ENCODE results near the gene PSMB7.

Gene PSMB7

DNA sequence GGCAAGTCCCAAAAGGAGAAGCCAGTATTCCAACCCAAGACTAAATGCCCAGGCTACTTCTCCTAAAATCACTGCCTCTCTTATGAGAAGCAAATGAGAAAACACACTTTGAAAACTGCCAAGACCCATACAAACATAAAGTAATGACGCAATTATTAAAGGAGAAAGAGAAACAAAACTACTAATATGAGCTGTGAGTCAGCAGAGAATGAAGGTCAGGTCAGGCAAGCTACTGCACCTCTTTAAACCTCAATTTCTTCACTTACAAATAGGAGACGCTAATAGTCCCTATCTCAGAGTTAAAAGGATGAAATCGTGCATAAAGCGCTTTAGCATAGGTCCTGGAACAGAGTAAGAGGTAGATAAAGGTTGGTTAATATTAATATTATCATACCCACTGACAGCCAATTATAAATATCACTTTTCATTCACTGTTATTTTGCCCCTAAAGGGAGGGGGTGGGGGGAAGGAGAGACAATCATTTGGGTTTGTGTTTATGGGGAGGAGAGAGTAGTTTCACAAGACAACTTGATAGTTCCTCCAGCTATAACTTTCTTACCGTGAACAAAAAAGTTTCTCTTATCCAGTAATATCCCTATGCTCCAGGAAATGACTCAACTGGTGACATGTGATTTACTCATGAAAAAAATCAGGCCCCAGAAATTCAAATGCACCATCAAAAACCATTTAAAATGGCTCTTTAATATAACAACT is 3.6 kb downstream of the PSMB7 start:
- DNase-seq (ENCODE audit: low read depth in 2 of 2) = no peak

DNA sequence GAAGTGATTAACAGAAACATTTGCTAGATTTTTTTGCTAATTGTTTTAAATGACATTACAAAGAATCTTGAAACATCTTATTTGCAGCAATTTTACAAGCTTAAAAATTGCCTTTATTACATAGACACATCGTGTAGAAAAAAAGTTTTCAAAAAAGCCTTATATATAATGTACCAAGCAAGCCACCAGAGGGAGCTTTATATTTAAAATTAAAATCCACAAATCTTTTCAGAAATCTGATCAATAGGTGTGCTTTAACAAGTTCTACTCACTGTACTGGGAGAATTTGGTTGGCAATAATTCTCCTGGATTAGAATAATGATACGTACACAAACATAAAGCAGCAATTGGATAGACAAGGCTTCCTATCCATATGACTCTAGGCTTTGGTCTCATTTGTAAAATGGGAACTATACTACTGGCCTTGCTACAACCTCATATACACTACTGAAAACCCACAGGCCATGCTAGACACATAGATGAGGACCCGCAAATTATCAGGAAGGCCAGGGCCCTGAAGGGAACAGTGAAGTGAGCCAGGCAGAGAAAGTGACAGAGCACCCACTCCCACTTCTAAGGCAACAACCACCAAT is 4.8 kb downstream of the PSMB7 start:
- no peak for DNase-seq (ENCODE audit: low read depth in 2 of 2)

DNA sequence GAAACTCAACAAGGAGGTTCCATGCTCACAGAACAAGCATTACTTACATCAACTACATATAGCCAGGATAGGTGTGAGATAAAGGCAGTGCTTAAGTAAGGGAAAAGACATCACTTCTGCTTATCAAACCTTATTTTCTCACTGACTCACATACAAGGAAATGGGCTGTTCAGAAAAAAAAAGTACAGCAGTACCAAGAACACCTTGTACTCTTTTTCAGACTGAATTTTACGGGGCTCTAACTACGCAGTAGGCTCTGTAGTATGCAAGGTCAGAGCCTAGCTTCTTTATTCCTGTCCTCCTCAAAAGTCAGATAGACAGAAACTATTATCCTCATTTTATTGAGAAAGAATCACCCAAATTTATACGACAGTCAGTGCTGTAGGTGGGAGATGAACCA is 5.8 kb downstream of the PSMB7 start:
- DNase-seq (ENCODE audit: low read depth in 2 of 2) = no peak

DNA sequence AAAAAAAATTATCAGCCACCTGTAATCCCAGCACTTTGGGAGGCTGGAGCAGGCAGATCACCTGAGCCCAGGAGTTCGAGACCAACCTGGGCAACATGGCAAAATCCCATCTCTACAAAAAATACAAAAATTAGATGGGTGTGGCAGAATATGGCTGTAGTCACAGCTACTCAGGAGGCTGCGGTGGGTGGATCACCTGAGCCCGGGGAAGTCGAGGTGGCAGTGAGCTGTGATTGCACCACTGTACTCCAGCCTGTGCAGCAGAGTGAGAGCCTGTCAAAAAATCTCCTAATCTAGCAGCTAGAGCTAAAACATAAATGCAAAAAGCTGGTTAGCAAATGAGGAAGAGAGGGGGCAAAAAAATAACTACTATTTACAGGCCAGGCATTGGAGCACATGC is 12.0 kb downstream of the PSMB7 start:
- no peak for DNase-seq (ENCODE audit: low read depth in 2 of 2)

DNA sequence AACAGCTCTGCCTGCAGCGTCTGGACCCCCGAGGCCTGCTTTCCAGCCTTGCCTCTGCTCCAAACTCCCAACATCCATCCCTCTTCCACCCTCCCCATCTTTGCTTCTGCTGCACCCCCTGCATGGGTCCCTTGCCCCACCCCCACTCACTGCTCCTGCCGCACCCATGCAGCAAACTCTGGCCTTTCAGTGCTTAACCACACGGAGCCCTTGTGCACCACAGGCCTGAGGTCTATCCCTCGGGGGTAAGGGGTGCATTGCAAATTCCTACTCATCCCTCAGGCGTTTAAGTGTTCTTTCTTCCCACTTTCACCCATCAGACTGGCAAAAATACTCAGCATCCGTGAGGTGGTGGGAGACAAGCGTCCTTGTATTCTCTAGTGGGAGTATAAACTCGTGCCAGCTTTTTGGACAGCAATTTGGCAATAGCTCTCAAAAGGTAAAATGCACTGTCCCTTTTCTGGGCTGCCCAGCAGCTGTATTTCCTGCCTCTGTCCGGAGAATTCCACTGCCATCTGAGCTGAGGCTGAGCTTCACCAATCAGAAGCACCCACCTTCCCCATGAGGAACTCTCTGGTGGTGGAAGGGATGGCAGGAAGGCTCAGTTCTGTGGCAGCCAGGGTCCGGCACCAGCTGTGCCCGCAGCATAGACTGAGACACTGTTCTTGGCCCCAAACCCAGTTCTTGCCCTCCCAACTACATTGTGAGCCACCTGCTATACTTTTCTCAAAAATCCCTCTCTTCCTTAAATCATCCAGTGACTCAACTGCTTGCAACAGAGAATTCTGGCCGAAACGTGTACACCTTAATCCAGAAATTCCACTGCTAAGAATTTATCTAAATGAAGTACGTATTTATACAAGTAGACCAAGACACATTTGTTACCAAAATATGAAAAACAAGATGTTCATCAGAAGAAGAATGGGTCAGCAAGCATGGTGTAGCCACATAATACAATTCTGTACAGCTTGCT is 15.0 kb downstream of the PSMB7 start:
- DNase-seq (ENCODE audit: low read depth in 2 of 2) = no peak

DNA sequence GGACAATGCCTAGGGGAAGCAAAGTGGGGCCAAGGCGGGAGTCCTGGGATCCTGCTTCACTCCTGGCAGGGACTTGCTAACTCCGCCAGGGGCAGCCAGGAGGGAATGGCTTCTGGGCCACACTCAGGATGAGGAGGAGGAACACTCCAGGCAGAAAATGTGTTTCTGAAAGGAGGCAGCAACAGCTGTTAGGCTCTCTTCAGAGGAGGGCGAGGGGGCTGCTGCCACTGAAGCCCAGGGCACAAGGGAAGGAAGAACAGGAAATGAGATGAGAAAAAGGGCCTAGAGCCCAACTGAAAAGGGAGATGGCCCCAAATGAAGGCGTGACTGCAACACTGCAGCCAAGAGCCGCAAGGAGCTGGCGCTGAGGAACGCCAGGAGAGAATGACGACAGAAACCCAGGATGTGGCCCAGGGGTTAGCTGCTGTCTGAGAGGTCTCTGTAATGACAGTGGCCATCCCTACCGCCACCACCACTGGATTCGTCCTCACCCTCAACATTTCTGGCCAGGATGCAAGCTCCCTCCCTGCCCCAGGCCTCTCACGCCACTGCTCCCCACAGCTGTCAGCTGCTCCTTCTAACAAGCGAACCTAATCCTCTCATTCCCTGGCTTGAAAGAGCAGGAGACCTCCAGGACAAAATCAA is 15.8 kb downstream of the PSMB7 start:
- no peak for DNase-seq (ENCODE audit: low read depth in 2 of 2)

DNA sequence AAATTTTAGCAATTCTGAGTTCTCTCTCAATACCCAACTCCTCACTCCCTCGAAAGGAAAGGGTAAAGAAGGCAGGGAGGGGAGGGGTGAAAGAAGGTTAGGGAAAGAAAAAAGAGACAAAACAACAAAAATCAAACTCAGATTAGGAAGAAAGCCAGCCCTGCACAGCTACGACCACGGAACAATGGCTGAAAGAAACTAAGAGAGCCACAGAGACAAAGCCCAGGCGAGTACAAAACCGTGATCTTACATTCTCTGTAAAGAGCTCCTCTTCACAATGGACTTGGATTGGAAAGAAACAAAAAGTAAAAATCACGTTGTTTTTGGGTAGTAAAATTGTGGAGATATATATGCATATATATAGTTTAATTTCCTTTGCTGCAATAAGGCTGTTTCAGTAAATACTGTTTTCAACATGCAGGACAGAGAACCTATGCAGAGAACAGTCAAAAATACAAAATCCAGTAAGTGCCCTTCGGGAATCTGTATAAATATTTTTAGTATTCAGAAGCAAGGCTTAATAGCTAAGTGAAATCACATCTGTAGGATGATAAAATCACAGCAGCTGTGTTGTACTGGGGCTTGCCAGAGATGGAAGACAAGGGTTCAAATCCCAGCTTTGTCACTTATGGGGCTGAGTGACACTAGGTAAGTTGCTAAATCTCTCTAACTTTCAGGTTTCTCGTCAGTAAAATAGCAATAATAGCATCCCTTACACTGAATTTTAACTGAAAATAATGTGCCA is 16.9 kb downstream of the PSMB7 start:
- no peak for DNase-seq (ENCODE audit: low read depth in 2 of 2)

DNA sequence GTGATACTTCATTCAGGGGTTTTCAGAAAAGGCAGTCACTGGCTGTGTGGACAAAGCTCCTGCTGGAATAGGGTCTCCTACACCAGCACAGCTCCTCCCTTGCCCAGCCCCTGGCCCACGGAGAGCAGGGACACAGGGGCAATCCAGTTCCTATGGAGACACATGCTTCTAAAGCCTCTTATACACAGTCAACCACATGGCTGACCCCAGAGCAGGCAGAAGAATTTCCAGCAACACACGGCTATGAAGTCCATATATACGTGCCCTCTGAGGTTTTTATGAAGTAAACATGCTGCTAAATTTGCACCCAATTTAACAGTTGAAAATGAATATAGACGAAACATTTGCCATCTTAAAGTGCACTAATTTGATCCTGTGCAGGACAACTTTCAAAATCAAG is 19.4 kb downstream of the PSMB7 start:
- DNase-seq (ENCODE audit: low read depth in 2 of 2) = no peak

DNA sequence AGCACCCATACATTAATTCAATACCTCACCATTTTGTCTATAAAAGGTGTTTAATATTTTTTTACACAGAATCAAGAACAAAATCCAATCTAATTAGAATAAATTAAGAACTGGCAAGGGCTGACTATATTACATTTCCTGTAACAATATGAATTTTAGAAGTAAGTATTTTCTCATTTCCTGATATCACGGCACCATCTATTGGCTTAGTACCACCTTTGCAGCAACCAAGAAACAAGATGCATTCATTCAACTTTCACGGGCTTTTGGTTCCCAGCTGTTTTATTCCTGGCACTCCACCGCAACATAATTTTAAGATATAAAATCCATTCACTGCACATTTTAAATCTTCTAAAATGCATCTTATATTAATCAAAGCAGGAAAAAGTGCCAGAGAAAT is 20.6 kb downstream of the PSMB7 start:
- no peak for DNase-seq (ENCODE audit: low read depth in 2 of 2)

DNA sequence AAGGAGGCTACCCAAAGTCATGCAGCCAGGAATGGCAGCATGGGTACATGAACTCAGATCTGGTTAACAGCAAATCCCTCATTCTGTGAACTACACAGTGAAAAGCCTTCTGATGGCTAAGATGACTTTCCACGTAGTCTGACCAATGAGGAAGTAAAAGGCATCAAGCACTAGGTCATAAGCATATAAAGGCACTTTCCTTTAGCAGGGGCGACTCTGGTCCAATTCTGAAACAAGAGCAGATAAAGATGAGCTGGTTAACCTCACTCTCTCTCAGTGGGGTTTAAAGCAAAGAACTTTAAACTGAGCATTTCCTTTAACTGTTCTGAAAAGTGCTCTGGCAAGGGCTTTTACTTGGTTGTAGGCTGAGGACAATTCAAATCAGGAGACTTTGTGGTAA is 21.1 kb downstream of the PSMB7 start:
- DNase-seq (ENCODE audit: low read depth in 2 of 2) = no peak

DNA sequence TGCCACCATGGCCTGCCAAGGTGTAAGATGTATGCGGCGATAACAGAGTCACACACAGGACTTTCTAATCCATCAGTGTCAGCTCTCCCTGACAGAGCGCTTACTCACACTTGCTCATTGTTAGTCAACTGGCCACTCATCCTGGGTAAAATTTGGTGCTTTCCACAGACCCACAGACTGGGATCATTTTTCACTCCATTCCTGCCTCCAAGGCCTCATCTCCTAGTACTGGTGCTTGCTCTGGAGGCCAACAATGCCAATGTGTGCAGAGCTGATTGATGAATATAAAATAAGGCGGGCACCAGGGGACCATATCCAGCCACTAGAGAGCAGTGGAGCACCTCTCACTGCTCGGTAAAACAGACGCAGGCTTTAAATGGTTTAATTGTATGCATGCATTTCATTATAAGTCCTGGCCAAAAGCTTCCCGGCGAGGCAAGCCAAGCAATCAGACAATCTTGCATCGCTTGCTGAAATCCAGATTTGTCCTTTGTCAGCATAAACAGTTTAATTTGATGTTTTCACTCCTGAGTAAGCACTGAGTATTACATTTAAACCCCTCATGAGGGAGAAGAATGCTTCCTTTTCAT is 22.3 kb downstream of the PSMB7 start:
- DNase-seq (ENCODE audit: low read depth in 2 of 2) = no peak

DNA sequence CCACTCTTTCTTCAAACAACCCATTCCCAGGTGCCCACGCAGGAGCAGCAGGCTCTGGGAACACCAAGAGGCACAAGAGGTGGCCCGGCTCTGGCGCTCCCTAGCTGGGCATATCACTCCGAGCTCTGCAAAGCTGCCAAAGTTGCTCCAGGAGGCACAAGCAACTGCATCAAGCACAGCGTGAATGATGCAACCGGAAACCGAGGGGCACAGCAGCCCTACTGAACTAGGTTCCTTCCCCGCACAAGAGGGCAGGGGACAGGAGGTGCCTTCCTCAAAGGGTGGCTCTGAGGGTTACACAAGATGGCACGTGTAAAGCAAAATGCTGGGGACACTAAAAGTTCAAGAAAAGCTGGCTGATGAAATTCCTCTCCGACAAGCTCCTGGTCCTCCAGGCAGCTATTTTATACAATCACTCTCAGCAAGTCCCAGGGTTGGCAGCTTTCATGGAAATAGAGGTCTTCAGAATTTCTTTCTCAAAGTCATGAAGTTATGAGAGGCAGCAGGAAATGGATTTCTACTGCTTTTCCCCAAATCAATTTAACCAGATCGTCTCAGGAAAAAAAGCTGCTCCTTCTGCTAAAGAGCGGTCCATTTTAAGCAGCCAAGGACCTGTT is 22.9 kb downstream of the PSMB7 start:
- DNase-seq (ENCODE audit: low read depth in 2 of 2) = no peak

DNA sequence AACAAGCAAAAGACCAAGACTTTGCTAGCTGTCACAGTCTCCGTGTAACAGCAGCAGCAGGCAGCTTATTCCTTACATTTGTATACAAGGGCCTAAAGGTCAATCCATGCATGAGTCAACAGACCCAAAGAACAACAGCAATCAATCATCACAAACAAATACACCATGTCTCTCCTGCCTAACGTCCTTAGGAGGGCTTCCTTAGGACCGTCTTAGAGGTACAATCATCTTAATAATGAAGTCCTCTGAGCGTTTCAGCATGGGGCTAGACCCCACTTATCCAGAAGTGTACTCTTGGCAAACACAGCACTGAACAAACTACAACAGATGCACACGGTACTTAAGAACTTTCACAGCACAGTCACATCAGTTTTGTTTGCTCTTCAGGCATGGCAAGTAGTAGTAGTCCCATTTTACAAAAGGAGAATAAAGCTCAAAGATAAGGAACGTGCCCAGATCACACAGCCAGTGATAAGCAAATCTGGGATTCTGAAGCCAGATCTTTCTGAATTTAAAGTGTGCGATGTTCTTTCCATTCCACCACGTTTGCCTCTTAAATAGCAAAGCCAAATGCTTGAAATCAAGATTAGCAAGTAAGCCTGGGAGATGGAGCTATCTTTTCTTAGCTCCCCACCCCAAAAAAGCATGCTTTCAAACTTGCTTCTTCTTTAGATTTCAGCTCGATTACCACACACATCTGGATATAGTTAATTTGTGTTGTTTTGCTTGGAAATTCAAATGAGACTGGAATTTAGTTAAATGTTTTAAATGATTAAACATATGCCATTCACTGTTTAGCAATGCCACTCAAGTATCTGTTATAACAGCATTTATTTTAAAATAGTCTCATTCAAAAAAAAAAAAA is 24.2 kb downstream of the PSMB7 start:
- no peak for DNase-seq (ENCODE audit: low read depth in 2 of 2)

DNA sequence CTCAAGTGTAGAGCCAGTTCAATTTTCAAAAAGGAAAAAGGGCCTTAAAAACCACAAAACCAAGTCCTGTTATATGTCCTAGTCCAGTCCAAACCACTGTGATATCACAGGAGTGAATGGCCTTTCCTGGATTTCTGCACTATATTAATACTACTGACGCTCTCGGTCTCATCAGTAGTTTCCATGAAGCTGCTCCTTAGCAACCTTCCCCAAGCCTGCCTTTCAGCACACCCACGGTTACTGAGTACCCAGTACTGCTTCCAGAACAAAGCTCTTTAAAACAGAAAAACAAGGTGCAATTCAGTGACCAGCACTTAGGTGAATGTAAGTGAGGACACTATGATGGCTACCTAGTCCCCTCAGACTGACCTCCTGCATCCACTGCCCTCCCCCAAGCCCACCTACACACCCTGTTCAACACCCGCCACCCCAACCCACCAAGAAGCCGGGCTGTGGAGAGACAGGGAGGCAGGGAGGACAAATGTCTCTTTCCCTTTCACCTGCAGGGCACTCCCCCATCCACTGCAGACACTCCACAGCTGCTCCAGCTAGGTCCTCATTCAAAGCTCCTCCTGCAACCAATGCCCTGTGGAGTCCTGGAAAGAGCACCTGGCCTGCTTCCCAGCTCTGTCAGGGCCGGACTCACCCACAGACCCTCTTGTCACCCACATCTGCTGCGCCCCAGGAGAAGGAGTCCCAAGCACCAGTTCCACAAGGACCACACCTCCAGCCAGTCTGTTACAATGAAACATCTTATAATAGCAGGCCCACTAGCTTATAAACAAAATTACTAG is 25.9 kb downstream of the PSMB7 start:
- DNase-seq (ENCODE audit: low read depth in 2 of 2) = no peak

DNA sequence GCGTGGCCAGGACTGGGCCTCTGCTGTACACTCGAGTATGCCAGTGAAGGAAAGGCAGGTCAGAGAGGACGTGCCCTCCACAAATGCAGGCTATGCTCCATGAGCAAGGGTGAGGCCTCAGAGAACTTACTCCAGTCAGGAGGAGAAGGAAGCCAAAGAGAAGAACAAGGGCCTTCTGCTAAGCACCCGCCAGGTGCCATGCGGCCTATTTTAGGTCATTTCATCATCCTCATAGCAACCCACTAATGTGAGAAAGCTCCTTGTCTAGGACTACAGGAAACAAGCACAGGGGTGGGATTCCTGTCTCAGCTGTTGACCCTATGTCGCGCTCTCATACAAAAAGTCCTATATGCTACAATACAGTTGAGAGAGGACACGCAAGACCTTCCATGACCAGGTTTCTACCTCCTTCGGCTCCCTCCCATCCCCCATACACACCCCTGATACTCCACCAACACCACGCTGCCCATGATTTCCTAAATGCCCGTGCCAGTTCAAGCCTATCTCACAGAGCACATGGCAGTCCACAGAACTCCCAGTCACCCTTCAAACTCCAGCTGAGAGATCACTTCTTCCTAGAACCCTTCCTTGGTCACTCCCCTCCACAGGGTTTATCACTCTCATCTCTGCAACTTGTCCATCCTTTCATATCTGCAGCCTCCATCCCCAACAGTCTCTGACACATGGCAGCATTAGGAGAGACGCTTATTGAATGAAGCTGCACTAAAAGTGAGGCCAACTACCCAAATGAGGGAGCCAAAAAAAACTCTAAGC is 26.8 kb downstream of the PSMB7 start:
- DNase-seq (ENCODE audit: low read depth in 2 of 2) = no peak

DNA sequence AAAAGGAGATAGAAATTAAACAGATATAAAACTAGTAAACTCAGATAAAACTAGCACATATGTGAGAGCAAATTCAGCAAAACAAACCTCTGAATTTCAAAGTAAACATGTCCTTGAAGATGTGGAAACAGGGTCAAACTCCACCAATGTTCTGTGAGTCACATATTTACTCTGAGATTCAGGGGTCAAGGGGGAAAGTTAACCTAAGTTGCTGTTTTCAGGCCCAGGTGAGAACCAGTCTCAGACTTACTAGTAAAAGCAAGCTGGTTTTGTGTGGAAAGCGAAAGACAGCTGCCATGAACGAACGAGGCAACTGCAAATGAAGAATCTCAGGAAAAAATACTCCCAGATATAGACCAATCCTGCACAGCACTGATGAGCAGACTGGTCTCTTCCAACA is 29.0 kb downstream of the PSMB7 start:
- no peak for DNase-seq (ENCODE audit: low read depth in 2 of 2)

DNA sequence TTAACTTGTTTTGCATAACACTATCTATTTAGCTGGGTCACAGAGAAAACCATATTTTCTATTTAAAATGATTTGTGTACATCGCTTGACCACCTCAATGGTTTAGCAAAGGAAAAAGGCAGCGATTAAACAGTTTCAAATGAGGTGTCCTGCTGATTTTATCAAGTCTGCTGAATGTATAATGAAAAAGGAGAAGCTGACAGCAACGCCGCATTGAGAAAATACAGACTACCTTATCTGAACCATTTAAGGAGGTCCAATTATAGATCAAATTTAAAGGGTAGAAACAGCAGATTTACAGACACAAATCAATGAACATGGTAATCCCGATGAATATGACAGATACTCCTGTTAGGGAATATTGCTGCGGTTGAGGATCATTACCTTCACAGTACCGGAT is 29.6 kb downstream of the PSMB7 start:
- DNase-seq (ENCODE audit: low read depth in 2 of 2) = no peak

DNA sequence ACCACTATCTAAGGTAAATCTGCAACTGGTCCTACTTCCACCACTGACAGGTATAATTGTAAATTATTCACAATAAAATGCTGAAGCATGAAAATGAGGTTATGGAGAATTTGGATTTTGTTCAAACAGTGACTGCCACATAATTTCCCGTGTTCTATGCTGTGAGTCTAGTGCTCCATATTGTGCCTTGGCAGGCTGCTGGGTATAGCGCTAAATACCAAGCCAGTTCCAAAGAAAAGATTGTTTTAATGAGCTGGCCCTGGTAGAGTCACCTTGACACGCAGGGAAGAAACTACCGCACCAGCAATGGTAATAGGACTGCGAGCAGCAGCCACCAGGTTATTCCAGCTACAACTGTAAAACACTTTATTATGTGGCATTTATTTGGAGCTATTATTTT is 30.4 kb downstream of the PSMB7 start:
- DNase-seq (ENCODE audit: low read depth in 2 of 2) = no peak

All from activated CD4-positive, alpha-beta T cell treated with anti-CD3 and anti-CD28 coated beads for 24 hours (primary cell).